H9 (cell line): ENCODE results near the gene RARB. TPM values are rescaled to one million over a fixed set of nuclear protein-coding genes. Genes with fewer than 3 reads are reported as not detected.

Source experiments
- DNase-seq: peaks from one replicate; pipeline ENCODE4 v3.0.0-alpha.2; 2017
- H2AFZ ChIP-seq: one replicate; pipeline ENCODE4 v1.6.1; 2013; ENCODE audit warnings: mild to moderate bottlenecking, low read length, control low read depth, moderate library complexity
- H2AK5ac ChIP-seq: 2 replicates; pipeline ENCODE4 v1.6.1; 2013; ENCODE audit warnings: low read length, control low read depth, mixed read lengths; ENCODE audit not compliant: insufficient read length
- H2BK120ac ChIP-seq: one replicate; pipeline ENCODE4 v1.6.1; 2013; ENCODE audit warnings: low read depth, mild to moderate bottlenecking, low read length, control low read depth, inconsistent platforms; ENCODE audit not compliant: poor library complexity, severe bottlenecking
- H2BK12ac ChIP-seq: 2 replicates; pipeline ENCODE4 v1.6.1; 2013; ENCODE audit warnings: low read length, control low read depth, mixed read lengths, low read depth; ENCODE audit not compliant: insufficient read length
- H2BK15ac ChIP-seq: 2 replicates; pipeline ENCODE4 v1.6.1; 2013; ENCODE audit warnings: low read depth, low read length, control low read depth
- H2BK20ac ChIP-seq: one replicate; pipeline ENCODE4 v1.6.1; 2013; ENCODE audit warnings: low read depth, mild to moderate bottlenecking, low read length, control low read depth, inconsistent platforms; ENCODE audit not compliant: poor library complexity, severe bottlenecking
- H2BK5ac ChIP-seq: 2 replicates; pipeline ENCODE4 v1.6.1; 2013; ENCODE audit warnings: low read length, control low read depth, mixed read lengths; ENCODE audit not compliant: insufficient read length
- H3K14ac ChIP-seq: 2 replicates; pipeline ENCODE4 v1.6.1; 2013; ENCODE audit warnings: low read length, control low read depth; ENCODE audit not compliant: insufficient read depth
- H3K18ac ChIP-seq: 2 replicates; pipeline ENCODE4 v1.6.1; 2013; ENCODE audit warnings: low read depth, mild to moderate bottlenecking, mixed read lengths, low read length, control low read depth; ENCODE audit not compliant: insufficient read length
- H3K23ac ChIP-seq: 2 replicates; pipeline ENCODE4 v1.6.1; 2013; ENCODE audit warnings: low read length, control low read depth, mixed read lengths, low read depth; ENCODE audit not compliant: insufficient read length
- H3K23me2 ChIP-seq: 2 replicates; pipeline ENCODE4 v1.6.1; 2013; ENCODE audit warnings: low read depth, mild to moderate bottlenecking, mixed read lengths, low read length, control low read depth; ENCODE audit not compliant: insufficient read length, poor library complexity, severe bottlenecking
- H3K27ac ChIP-seq: 2 replicates; pipeline ENCODE4 v1.5.1; 2013; ENCODE audit warnings: low read length, control low read depth, mixed read lengths, low read depth; ENCODE audit not compliant: insufficient read length
- H3K27me3 ChIP-seq: 2 replicates; pipeline ENCODE4 v1.6.1; 2013; ENCODE audit warnings: low read length, control low read depth, inconsistent platforms; ENCODE audit not compliant: insufficient read depth
- H3K4ac ChIP-seq: 2 replicates; pipeline ENCODE4 v1.6.1; 2013; ENCODE audit warnings: low read depth, mild to moderate bottlenecking, control low read depth, inconsistent platforms, low read length, moderate library complexity
- H3K4me1 ChIP-seq: 2 replicates; pipeline ENCODE4 v1.6.1; 2013; ENCODE audit warnings: low read length, control low read depth, inconsistent platforms; ENCODE audit not compliant: insufficient read depth
- H3K4me2 ChIP-seq: 2 replicates; pipeline ENCODE4 v1.6.1; 2013; ENCODE audit warnings: low read length, control low read depth, mixed read lengths; ENCODE audit not compliant: insufficient read length, insufficient read depth
- H3K56ac ChIP-seq: 2 replicates; pipeline ENCODE4 v1.6.1; 2013; ENCODE audit warnings: low read depth, mild to moderate bottlenecking, mixed read lengths, low read length, control low read depth; ENCODE audit not compliant: insufficient read length
- H3K79me1 ChIP-seq: 2 replicates; pipeline ENCODE4 v1.6.1; 2013; ENCODE audit warnings: low read depth, mild to moderate bottlenecking, moderate library complexity, low read length, control low read depth, inconsistent platforms; ENCODE audit not compliant: insufficient read depth, poor library complexity, severe bottlenecking
- H3K79me2 ChIP-seq: 2 replicates; pipeline ENCODE4 v1.6.1; 2013; ENCODE audit warnings: low read length, control low read depth, inconsistent platforms; ENCODE audit not compliant: insufficient read depth
- H3K9ac ChIP-seq: 2 replicates; pipeline ENCODE4 v1.6.1; 2013; ENCODE audit warnings: low read length, control low read depth, mixed read lengths; ENCODE audit not compliant: insufficient read length; ENCODE audit errors: extremely low read depth
- H3K9me3 ChIP-seq: one replicate; pipeline ENCODE4 v1.6.1; 2013; ENCODE audit warnings: low read depth, low read length, inconsistent platforms; ENCODE audit not compliant: control insufficient read depth
- H3T11ph ChIP-seq: one replicate; pipeline ENCODE4 v1.6.1; 2013; ENCODE audit warnings: mild to moderate bottlenecking, low read length, control low read depth, inconsistent platforms
- H4K20me1 ChIP-seq: one replicate; pipeline ENCODE4 v1.6.1; 2013; ENCODE audit not compliant: control insufficient read depth, insufficient read length, insufficient read depth
- H4K5ac ChIP-seq: 2 replicates; pipeline ENCODE4 v1.6.1; 2013; ENCODE audit warnings: low read depth, mild to moderate bottlenecking, mixed read lengths, low read length, control low read depth; ENCODE audit not compliant: insufficient read length
- H4K8ac ChIP-seq: replicated peaks from 2 replicates; pipeline ENCODE4 v1.6.1; 2013; ENCODE audit warnings: low read length, control low read depth, mixed read lengths, low read depth; ENCODE audit not compliant: insufficient read length
- H4K91ac ChIP-seq: 2 replicates; pipeline ENCODE4 v1.6.1; 2013; ENCODE audit warnings: low read depth, mild to moderate bottlenecking, moderate library complexity, mixed read lengths, low read length, control low read depth; ENCODE audit not compliant: insufficient read length
- H3K27ac Mint-ChIP-seq, 3 experiments: 2 replicates in 2 of 3; 3 replicates in 1 of 3; pipeline ENCODE4 v1.8.0; 2020 to 2021; ENCODE audit warnings: mixed read lengths in 3 of 3, mild to moderate bottlenecking in 1 of 3, moderate library complexity in 1 of 3
- H3K27me3 Mint-ChIP-seq: 2 replicates; pipeline ENCODE4 v1.8.0; 2021; ENCODE audit warnings: low read depth, mild to moderate bottlenecking, moderate library complexity, mixed read lengths
- H3K36me3 Mint-ChIP-seq, 3 experiments: 2 replicates in 2 of 3; 3 replicates in 1 of 3; pipeline ENCODE4 v1.8.0; 2020 to 2021; ENCODE audit warnings: low read depth in 3 of 3, mixed read lengths in 3 of 3; ENCODE audit not compliant: insufficient read depth in 1 of 3
- H3K4me1 Mint-ChIP-seq, 2 experiments: 2 replicates each; pipeline ENCODE4 v1.8.0; 2020; ENCODE audit warnings: mixed read lengths in 2 of 2
- H3K4me3 Mint-ChIP-seq, 2 experiments: 2 replicates in 1 of 2; 3 replicates in 1 of 2; pipeline ENCODE4 v1.8.0; 2020 to 2021; ENCODE audit warnings: mild to moderate bottlenecking in 2 of 2, mixed read lengths in 2 of 2, moderate library complexity in 1 of 2
- H3K9me3 Mint-ChIP-seq, 2 experiments: 2 replicates in 1 of 2; 3 replicates in 1 of 2; pipeline ENCODE4 v1.8.0; 2020; ENCODE audit warnings: mild to moderate bottlenecking in 2 of 2, mixed read lengths in 2 of 2, moderate library complexity in 1 of 2
- CTCF ChIP-seq: fragments of 200-600 bp; sonication (generic); conservative IDR thresholded peaks from 3 replicates; pipeline ENCODE4 v1.8.0; 2021; ENCODE audit warnings: antibody characterized with exemption, mild to moderate bottlenecking
- WGBS: extraction: QIAGEN DNeasy Blood & Tissue Kit; methylation state at CpG from one replicate; pipeline ENCODE4 v1.1.7; 2013; ENCODE audit warnings: missing lambda C conversion rate, low lambda C conversion rate, mixed read lengths; ENCODE audit not compliant: insufficient read length; ENCODE audit errors: extremely low coverage; 5-methylcytosine and 5-hydroxymethylcytosine counted together
- total RNA-seq: library from RNA; stranded (reverse); gene quantifications from 2 replicates; pipeline ENCODE4 v1.2.1, GENCODE V29; 2021

Gene RARB
- total RNA-seq, 1 experiment from 2014 or later: 0.22 TPM

GRCh38 chr3:25584011-25584789 lies 156.1 kb downstream of the RARB start:
- H3K79me1 ChIP-seq: no peaks in the 10 kb centered on the region
- DNase-seq: no peak
- H2AK5ac ChIP-seq: no peak overlapping the region
- H2BK120ac ChIP-seq: no peak overlapping the region
- no peak overlapping the region for H4K5ac ChIP-seq
- H3K9ac ChIP-seq: no peak overlapping the region
- H3K9me3 Mint-ChIP-seq: no peaks in the 10 kb centered on the region
- peak overlapping the region in 1 of 3 experiments; percentile 24; a peak in 2 of 7 replicates for H3K27ac Mint-ChIP-seq
- H4K20me1 ChIP-seq: no peaks in the 10 kb centered on the region
- no peak overlapping the region for H3K4me3 Mint-ChIP-seq
- no peaks in the 10 kb centered on the region for H3K27me3 ChIP-seq
- H3K36me3 Mint-ChIP-seq: no peaks in the 10 kb centered on the region
- H2AFZ ChIP-seq: no peak overlapping the region
- no peak overlapping the region for H3K56ac ChIP-seq
- H3K23me2 ChIP-seq: no peaks in the 10 kb centered on the region
- H3K14ac ChIP-seq: no peak overlapping the region
- H2BK20ac ChIP-seq: no peak overlapping the region
- no peak for TF ChIP-seq CTCF
- no peak overlapping the region for H4K91ac ChIP-seq
- H3K4ac ChIP-seq: no peak overlapping the region
- no peak overlapping the region for H3K27ac ChIP-seq
- no peak overlapping the region for H3K18ac ChIP-seq
- no peak overlapping the region for H3T11ph ChIP-seq
- no CpG with 5 or more reads among the region's 17 CpGs for WGBS
- H4K8ac ChIP-seq: no peak overlapping the region
- H3K4me1 Mint-ChIP-seq: peaks cover 9 to 11% of the 10 kb centered on the region in 2 experiments
- H2BK12ac ChIP-seq: no peak overlapping the region
- no peaks in the 10 kb centered on the region for H3K79me2 ChIP-seq
- H3K4me2 ChIP-seq: no peak overlapping the region
- no peaks in the 10 kb centered on the region for H3K9me3 ChIP-seq
- no peak overlapping the region for H2BK5ac ChIP-seq
- no peaks in the 10 kb centered on the region for H3K27me3 Mint-ChIP-seq
- no peak overlapping the region for H3K23ac ChIP-seq
- H3K4me1 ChIP-seq: no peaks in the 10 kb centered on the region
- H2BK15ac ChIP-seq: no peak overlapping the region
